Breast epithelium (tissue), 3 donors: ENCODE data around the gene THSD4.

ENCODE experiments used
- CTCF ChIP-seq, 3 donors: fragments of 450-650 bp; IDR thresholded peaks; one replicate each; pipeline ENCODE4 v1.5.1; 2016 to 2017; ENCODE audit warnings: antibody characterized with exemption in 3 of 3, mild to moderate bottlenecking in 3 of 3, moderate library complexity in 3 of 3
- POLR2A ChIP-seq: fragments of 450-650 bp; IDR thresholded peaks from one replicate; pipeline ENCODE4 v1.6.1; 2016; ENCODE audit warnings: antibody characterized with exemption, mild to moderate bottlenecking, moderate library complexity
- POLR2AphosphoS5 ChIP-seq, 3 donors: sonication (generic); formaldehyde crosslinking; IDR thresholded peaks; one replicate each; pipeline ENCODE4 v1.6.1; 2017; ENCODE audit warnings: antibody characterized with exemption in 3 of 3

- TF ChIP-seq CTCF (IDR thresholded peaks at IDR 0.05) (no peak), POLR2A (no peak), POLR2AphosphoS5 (IDR thresholded peaks at IDR 0.05) (no peak)
Observed at GRCh38 chr15:71103102-71103676, 12.1 kb upstream of the THSD4 start.
